LNCAP (cell line): Measurements from ENCODE around the gene TMEM107.

Experiments
- TF ChIP-seq, protein P1 (sequence below): fragments of 450-650 bp; IDR thresholded peaks from 2 replicates; pipeline ENCODE4 v1.5.1; 2017; ENCODE audit warnings: mild to moderate bottlenecking

The TMEM107 gene

DNA sequence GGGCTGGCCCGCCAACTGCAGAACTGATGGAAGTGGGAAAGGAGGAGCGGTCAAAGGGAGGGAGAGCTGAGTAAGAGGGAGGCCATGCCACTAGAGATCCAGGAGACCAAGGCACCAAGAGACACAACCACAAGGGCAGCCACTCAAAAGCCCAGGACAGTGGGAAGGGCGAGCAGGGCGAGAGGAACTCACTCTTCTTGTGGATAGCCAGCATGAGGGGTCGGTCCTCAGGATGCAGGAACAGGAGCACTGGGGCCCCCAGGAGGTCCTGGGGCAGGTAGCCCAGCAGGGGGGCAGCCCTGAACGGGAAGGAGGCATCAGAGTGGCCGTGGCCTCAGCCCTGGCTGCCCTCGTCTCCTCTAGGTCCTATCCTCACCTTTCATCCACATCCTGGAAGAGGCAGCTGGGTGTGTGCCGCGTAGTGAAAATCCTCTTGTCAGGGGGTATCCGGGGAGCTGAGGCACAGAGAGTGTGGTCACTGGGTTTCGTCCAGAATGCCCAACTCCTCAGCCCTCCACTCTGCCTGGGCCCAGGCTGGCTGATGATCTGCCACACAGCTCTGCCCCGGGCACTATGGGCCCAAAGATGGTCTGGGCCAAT is 28.3 kb downstream of the TMEM107 start:
- TF ChIP-seq, protein P1, sequence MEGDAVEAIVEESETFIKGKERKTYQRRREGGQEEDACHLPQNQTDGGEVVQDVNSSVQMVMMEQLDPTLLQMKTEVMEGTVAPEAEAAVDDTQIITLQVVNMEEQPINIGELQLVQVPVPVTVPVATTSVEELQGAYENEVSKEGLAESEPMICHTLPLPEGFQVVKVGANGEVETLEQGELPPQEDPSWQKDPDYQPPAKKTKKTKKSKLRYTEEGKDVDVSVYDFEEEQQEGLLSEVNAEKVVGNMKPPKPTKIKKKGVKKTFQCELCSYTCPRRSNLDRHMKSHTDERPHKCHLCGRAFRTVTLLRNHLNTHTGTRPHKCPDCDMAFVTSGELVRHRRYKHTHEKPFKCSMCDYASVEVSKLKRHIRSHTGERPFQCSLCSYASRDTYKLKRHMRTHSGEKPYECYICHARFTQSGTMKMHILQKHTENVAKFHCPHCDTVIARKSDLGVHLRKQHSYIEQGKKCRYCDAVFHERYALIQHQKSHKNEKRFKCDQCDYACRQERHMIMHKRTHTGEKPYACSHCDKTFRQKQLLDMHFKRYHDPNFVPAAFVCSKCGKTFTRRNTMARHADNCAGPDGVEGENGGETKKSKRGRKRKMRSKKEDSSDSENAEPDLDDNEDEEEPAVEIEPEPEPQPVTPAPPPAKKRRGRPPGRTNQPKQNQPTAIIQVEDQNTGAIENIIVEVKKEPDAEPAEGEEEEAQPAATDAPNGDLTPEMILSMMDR: no peak

DNA sequence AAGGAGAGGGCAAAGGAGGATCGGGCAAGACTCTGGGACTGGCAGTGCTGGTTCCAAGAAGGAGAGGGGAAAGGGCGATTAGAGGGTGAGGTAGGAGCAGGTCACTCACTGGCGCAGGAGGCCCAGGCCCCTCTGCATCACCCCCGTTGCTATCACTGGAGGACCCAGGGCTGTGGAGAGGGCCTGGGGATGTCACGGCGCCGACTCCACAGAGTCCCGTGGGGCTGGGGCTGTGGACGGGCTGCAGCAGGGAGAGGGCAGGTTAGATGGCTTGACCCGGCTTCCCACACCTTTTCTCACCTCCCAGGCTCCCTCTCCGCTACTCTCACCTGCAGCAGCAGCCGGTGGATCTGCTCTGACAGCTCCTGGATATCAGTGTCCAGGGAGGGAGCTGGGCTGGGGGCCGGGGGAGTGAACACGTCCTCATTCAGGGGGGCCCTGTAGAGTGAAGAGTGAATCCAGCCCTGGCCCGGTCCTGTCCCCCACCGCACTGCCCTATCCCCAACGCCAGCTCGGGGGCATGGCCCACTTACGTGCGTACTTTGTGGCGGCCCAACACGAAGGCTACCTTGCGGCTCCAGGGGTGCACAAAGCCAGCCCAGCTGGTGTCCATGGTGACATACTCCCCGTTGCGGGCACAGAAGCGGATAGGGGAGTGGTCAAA is 28.9 kb downstream of the TMEM107 start:
- TF ChIP-seq, protein P1: no peak

DNA sequence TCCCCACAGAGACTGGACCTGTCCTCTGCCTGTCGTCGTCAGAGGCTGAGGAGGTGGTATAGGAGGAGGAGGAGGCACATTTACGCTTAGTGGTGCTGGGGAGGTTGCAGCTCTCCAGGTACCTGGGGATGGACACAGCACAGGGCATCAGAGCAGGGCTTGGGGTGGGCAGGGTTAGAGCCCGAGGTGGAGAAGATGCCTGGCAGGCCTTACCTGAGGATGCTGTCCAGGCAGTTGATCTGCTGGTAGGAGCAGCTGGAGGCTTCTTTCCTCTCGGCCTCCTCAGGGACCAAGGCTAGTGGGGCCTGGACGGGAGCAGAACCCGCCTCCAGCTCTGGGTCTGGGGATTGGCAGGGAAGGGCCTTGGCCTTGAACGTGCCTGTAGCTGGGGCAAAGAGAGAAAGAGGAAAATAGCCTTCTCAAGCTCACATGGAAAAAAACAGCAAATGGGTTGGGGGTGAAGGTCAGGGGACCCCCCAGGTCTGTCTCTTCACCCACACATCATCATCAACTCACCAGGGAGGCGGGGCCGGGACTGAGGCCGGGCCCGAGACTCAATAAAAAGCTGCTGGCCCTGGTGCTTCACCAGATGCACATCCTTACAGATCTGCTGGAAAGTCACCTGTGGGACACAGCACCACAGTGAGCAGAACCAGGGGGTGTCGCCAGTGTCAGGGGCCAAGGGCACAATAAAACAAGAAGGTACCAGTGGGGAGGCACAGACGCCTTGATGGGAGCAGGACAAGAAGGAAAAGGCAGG is 29.6 kb downstream of the TMEM107 start:
- TF ChIP-seq, protein P1: no peak

DNA sequence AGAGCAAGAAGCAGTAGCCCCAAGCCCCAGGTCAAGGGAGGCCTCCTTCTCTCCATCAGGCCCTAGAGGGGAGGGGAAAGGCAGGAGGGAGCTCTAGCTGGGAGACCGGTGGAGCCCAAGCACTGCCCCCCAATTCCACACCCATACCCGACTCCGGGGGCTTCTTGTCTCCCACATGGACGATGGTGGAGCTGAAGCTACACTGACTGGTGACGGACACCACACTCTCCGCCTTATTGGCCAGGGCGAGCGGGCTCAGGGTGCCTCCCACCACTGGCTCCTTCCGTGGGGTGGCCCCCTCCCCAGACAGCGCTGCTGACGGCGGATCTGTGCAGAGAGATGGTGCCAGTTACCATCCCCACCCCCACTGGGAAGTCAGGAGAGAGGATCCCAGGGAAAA is 30.4 kb downstream of the TMEM107 start:
- TF ChIP-seq, protein P1: no peak

DNA sequence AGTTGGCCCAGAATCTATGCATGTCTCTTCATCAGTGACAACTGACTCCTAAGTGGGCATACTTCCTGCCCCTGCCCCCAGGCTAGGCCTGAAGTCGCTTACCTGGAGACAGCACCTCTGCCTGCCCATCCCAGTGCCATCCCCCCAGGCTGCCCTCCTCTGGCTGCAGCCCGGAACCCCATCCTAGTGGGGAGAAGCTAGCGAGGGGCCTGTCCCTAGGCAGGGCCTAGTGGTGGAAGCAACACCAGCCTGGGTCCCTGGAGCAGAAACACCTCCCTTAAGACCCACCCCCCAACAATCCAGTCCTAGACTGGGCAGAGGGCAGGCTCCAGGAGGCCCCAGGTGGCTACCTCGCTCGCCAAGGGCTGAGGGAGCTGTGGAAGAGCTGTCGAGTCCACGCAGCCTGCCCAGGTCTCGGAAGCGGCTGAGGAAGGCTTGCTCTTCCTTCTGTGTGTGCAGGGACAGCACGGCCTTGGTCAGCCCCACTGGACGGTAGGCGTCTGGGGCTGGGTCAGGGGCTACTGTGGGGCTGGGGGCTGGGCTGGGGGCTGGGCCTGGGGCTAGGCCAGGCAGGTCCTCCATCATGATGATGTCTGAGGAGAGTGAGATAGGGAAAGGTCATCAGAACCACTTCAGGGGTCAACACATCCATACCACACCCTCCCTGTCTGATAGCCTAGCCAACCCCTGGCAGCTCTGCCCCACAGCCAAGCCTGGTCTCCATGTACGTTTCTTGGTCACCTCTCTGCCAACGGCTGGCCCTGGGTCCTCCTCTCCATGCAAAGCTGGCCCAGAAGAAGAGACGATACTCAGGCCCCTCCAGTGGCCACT is 31.6 kb downstream of the TMEM107 start:
- TF ChIP-seq, protein P1: no peak

DNA sequence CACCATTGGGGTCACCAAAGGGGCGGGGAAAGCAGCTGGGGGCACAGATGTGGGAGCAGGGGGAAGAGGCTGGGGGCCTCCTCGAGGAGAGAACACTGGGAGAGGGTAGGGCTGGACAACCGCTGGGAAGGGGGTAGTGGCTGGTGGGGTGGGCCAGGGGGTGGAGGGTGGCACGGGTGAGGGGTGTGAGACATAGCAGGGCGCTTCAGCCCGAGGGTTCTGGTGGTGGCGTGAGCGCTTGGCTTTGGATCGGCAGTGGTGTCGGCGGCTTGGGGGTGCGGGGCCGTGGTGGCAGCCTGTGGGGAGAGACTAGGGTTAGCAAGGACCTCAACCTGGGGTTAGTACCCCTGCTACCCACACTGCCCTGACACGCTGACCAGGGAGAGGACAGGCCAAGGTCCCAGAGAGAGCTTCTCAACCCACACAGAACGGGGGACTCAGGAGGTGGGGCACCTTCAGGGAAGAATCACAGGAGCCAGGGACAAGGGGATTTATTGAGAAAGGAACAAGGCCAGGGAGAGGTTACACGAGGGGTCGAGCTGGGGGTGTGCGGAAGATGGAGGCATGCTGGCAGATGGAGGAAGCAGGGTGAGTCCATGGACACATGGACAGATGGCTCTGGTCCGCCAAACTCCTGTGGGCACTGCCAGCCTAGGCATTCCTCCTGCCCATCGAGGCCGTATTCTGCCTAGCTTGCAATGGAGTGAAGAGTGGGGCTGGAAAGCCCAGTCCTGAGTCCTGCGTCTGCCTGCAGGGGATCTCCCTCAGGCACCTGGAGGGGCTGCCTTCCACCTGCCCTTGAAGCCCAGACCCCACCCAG is 32.4 kb downstream of the TMEM107 start:
- TF ChIP-seq, protein P1: no peak
